Keratinocyte (primary cell): ENCODE results near the gene DIP2B. TPM values are rescaled to one million over a fixed set of nuclear protein-coding genes. Genes with fewer than 3 reads are reported as not detected.

Source experiments
- DNase-seq: peaks from one replicate; pipeline ENCODE4 v3.0.0-alpha.2; 2011; ENCODE audit warnings: low read depth, missing footprints, low spot score
- FAIRE-seq: peaks from 2 replicates; lab custom pipeline; 2011; peaks lifted over from hg19 to GRCh38; lab: Jason Lieb, UNC
- H2AFZ ChIP-seq: 2 replicates; pipeline ENCODE4 v1.6.0; 2012; ENCODE audit warnings: low read length, control low read depth, inconsistent platforms; ENCODE audit not compliant: control insufficient read depth
- H3K27ac ChIP-seq: 2 replicates; pipeline ENCODE4 v1.5.1; 2011; ENCODE audit warnings: low read length; ENCODE audit not compliant: control insufficient read depth, insufficient read depth
- H3K27me3 ChIP-seq: 3 replicates; pipeline ENCODE4 v1.6.0; 2011; ENCODE audit warnings: low read length; ENCODE audit not compliant: control insufficient read depth, insufficient read depth; ENCODE audit errors: extremely low read depth
- H3K36me3 ChIP-seq, 2 experiments: 2 replicates in 1 of 2; 3 replicates in 1 of 2; pipeline ENCODE4 v1.5.1; 2011; ENCODE audit warnings: low read length in 2 of 2, mild to moderate bottlenecking in 1 of 2; ENCODE audit not compliant: control insufficient read depth in 2 of 2, insufficient read depth in 2 of 2; ENCODE audit errors: extremely low read depth in 1 of 2
- H3K4me1 ChIP-seq: 3 replicates; pipeline ENCODE4 v1.5.1; 2011; ENCODE audit warnings: low read length; ENCODE audit not compliant: control insufficient read depth, insufficient read depth; ENCODE audit errors: extremely low read depth
- H3K4me2 ChIP-seq: 3 replicates; pipeline ENCODE4 v1.6.0; 2011; ENCODE audit warnings: low read depth, low read length; ENCODE audit not compliant: control insufficient read depth, insufficient read depth; ENCODE audit errors: extremely low read depth
- H3K4me3 ChIP-seq, 3 experiments: fragments of 200-600 bp in 1 of 3; sonication (generic) in 1 of 3; 2 replicates in 2 of 3; 3 replicates in 1 of 3; pipeline ENCODE4 v1.5.1; 2011 to 2016; ENCODE audit warnings: low read length in 3 of 3, mild to moderate bottlenecking in 3 of 3, control low read depth in 2 of 3, inconsistent platforms in 1 of 3, low read depth in 1 of 3, mixed read lengths in 1 of 3, mixed run types in 1 of 3, moderate library complexity in 1 of 3; ENCODE audit not compliant: control insufficient read depth in 2 of 3, insufficient read depth in 2 of 3; ENCODE audit errors: extremely low read depth in 1 of 3
- H3K79me2 ChIP-seq: 2 replicates; pipeline ENCODE4 v1.6.0; 2012; ENCODE audit warnings: low read length; ENCODE audit not compliant: control insufficient read depth, insufficient read depth
- H3K9ac ChIP-seq: 3 replicates; pipeline ENCODE4 v1.6.0; 2011; ENCODE audit warnings: low read length; ENCODE audit not compliant: control insufficient read depth, insufficient read depth; ENCODE audit errors: extremely low read depth
- H3K9me1 ChIP-seq: 3 replicates; pipeline ENCODE4 v1.6.0; 2011; ENCODE audit warnings: low read length; ENCODE audit not compliant: control insufficient read depth, insufficient read depth; ENCODE audit errors: extremely low read depth
- H3K9me3 ChIP-seq: 2 replicates; pipeline ENCODE4 v1.5.1; 2012; ENCODE audit warnings: low read depth, low read length; ENCODE audit not compliant: control insufficient read depth
- H4K20me1 ChIP-seq: 3 replicates; pipeline ENCODE4 v1.6.0; 2011; ENCODE audit warnings: low read length; ENCODE audit not compliant: control insufficient read depth, insufficient read depth; ENCODE audit errors: extremely low read depth
- EZH2 ChIP-seq: IDR thresholded peaks from one replicate; pipeline ENCODE4 v1.6.1; 2012; ENCODE audit warnings: inconsistent platforms, mild to moderate bottlenecking, low read length, moderate library complexity
- dilution Hi-C: fragments of 300-500 bp; cut with MboI; formaldehyde crosslinking; loops from one replicate; pipeline ENCODE4 v1.7.0; 2020; ENCODE audit warnings: low sequenced_read_pairs; ENCODE audit not compliant: extremely low pct_ligation_motif_present
- polyA plus RNA-seq, 5 experiments: library from polyadenylated mRNA; depleted of rRNA in 3 of 5; stranded (reverse) in 3 of 5; stranded (forward) in 1 of 5; unstranded in 1 of 5; fragments of >200 nt; gene quantifications; 1 replicate in 1 of 5; 2 replicates in 3 of 5; 3 replicates in 1 of 5; pipeline versions ENCODE4 v1.2.1 to v1.2.3, GENCODE V29; 2011 to 2012; ENCODE audit warnings: missing spikeins in 2 of 5, low read depth in 1 of 5, low replicate concordance in 1 of 5
- TF ChIP-seq, protein P1 (sequence below), 3 experiments: IDR thresholded peaks in 1 of 3; conservative IDR thresholded peaks in 1 of 3; optimal IDR thresholded peaks in 1 of 3; 2 replicates in 2 of 3; 3 replicates in 1 of 3; pipeline versions ENCODE3 to v1.5.1; 2011; ENCODE audit warnings: low read length in 3 of 3, mild to moderate bottlenecking in 3 of 3, moderate library complexity in 2 of 3, control low read depth in 1 of 3, inconsistent platforms in 1 of 3; ENCODE audit not compliant: insufficient read depth in 2 of 3; ENCODE audit errors: extremely low read depth in 1 of 3

Gene DIP2B
- polyA plus RNA-seq, 1 donor (not counting 4 experiments of a cell fraction or from before 2014, with no cell fraction given), result 30.2 TPM

DNA sequence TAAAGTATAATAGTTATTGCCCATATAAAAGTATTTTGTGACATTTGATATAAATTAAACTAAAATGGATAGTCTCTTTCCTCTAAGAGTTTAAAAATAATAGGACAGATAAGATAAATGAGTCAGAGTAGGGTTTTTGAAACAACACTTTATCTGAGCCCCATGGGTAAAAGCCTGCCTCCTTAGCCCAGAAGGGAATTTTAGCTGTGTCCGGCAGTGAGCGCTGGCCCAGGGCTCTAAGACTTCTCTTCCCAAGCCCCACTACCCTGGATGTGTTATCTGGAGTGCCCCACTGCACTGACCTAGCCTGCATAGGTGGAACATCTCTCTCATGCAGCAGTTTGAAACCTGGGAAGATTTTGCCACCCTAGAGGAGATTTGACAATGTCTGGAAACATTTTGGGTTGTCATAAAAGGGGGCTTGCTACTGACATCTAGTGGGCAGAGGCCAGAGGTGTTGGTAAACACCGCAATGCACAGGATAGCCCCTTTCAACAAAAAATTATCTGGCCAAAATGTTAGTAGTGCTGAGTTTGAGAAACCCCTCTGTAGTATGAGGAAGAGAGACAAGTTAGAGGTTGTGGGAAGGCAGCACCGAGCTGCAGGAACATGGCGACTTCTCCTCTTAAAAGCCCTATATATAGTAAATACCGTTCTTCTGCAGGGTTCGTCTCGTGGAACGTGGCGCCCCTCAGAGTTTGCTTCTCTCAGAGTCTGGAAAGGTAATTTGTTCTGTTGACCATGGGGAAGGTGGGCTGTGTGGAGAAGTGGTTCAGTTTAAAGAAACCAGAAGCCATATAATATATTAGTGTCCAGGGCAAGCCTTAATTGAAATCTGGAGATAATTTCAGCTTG lies 229.9 kb downstream of the DIP2B start:
- H3K4me2 ChIP-seq, result no peak overlapping the region
- no peak overlapping the region for H2AFZ ChIP-seq
- no peaks in the 10 kb centered on the region for H3K9me3 ChIP-seq
- no peaks in the 10 kb centered on the region for H3K9me1 ChIP-seq
- H3K79me2 ChIP-seq, result no peaks in the 10 kb centered on the region
- FAIRE-seq, result no peak
- H3K4me1 ChIP-seq, result no peaks in the 10 kb centered on the region
- no peak overlapping the region for H3K4me3 ChIP-seq
- no peaks in the 10 kb centered on the region for H3K27me3 ChIP-seq
- H3K27ac ChIP-seq, result no peak overlapping the region
- no peak overlapping the region for H3K9ac ChIP-seq
- TF ChIP-seq, protein P1, sequence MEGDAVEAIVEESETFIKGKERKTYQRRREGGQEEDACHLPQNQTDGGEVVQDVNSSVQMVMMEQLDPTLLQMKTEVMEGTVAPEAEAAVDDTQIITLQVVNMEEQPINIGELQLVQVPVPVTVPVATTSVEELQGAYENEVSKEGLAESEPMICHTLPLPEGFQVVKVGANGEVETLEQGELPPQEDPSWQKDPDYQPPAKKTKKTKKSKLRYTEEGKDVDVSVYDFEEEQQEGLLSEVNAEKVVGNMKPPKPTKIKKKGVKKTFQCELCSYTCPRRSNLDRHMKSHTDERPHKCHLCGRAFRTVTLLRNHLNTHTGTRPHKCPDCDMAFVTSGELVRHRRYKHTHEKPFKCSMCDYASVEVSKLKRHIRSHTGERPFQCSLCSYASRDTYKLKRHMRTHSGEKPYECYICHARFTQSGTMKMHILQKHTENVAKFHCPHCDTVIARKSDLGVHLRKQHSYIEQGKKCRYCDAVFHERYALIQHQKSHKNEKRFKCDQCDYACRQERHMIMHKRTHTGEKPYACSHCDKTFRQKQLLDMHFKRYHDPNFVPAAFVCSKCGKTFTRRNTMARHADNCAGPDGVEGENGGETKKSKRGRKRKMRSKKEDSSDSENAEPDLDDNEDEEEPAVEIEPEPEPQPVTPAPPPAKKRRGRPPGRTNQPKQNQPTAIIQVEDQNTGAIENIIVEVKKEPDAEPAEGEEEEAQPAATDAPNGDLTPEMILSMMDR (optimal IDR thresholded peaks at IDR 0.05 in 1 of 3, IDR thresholded peaks at IDR 0.05 in 1 of 3, conservative IDR thresholded peaks at IDR 0.05 in 1 of 3; ENCODE audit: extremely low read depth in 1 of 3, insufficient read depth in 2 of 3, low read length in 3 of 3), result peak; percentile 40 to 55 (median 41)
- no peak for TF ChIP-seq EZH2
- DNase-seq, result no peak
- peaks cover 40 to 48% of the 10 kb centered on the region in 2 experiments for H3K36me3 ChIP-seq
- dilution Hi-C loops, result no loop called here
- H4K20me1 ChIP-seq, result no peaks in the 10 kb centered on the region

DNA sequence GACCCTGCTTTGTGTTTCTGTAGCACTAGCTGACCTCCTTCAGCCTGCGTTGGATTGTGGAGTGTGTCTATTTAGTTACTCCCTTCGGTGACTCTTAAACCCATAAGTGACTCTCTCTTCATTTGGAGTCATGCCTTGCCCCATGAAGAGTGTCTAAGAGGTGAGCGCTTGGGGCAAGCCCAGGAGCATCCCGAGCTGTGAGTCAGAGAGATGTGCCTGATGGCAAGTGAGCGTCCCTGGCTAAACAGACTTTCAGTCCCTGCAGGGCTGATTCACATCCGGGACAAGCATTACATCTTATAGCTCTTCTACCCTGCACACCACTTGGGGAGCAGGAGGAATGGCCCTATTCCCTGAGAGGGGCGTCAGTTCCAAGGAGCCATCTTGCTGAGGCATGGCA lies 234.8 kb downstream of the DIP2B start:
- H3K9me1 ChIP-seq, result no peaks in the 10 kb centered on the region
- no peak overlapping the region for H3K4me2 ChIP-seq
- no peaks in the 10 kb centered on the region for H3K79me2 ChIP-seq
- H3K27ac ChIP-seq, result no peak overlapping the region
- no peaks in the 10 kb centered on the region for H3K27me3 ChIP-seq
- DNase-seq, result no peak
- dilution Hi-C loops, result no loop called here
- no peak for FAIRE-seq
- H3K4me1 ChIP-seq, result no peaks in the 10 kb centered on the region
- H2AFZ ChIP-seq, result no peak overlapping the region
- H3K4me3 ChIP-seq, result no peak overlapping the region
- H3K9me3 ChIP-seq, result no peaks in the 10 kb centered on the region
- TF ChIP-seq, protein P1 (optimal IDR thresholded peaks at IDR 0.05 in 1 of 3, IDR thresholded peaks at IDR 0.05 in 1 of 3, conservative IDR thresholded peaks at IDR 0.05 in 1 of 3; ENCODE audit: extremely low read depth in 1 of 3, insufficient read depth in 2 of 3, low read length in 3 of 3), result no peak
- no peak for TF ChIP-seq EZH2
- peaks cover 32 to 36% of the 10 kb centered on the region in 2 experiments for H3K36me3 ChIP-seq
- H4K20me1 ChIP-seq, result no peaks in the 10 kb centered on the region
- H3K9ac ChIP-seq, result no peak overlapping the region
